HPDE6-E6E7 (cell line): Measurements from ENCODE around the gene CD247.
A peak's percentile ranks its signal among the peaks of the same experiment; 100 is the strongest.

Experiments used
- DNase-seq: peaks from one replicate; pipeline ENCODE4 v3.0.0; 2011; ENCODE audit warnings: missing footprints; ENCODE audit errors: extremely low spot score

The CD247 gene

GRCh38 chr1:167542109-167543032, 24.0 kb upstream of the CD247 start:
- no peak for DNase-seq

DNA sequence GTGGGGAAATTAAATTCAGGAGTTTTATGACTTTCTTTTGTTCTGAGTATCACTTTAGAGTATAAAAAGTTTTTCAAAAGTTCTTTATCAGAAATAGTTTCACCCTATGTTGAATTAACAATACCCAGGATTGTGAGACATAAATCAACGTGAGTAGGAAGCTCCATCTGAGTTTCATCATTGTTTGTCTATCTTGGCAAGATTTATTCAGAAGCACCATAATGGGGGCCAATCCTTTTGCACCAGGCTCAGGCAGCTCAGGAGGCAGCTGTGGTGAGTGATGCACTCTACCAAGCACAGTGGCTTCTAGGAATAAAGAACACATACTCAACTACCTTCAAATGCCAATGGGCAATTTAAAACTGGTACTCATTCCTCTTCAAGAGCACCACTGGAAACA, 23.3 kb upstream of the CD247 start:
- no peak for DNase-seq

DNA sequence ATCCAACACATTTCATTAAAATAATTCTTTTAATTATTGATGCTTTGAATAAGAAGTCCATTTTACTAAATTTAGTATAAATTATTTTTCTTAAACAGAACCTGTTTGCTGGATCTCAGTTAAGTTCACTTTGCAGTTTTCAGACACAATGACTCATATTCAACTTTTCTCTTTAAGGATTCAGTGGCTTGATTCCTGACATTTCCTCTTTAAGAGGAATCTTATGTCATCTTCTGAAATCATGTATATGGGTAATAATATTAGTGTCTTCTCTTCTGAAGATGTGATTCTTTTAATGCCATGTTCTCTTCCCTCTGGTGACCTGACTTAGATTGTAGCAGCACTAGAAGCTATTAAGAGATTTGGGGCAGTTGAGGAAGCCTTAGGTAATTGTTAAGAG, 22.7 kb upstream of the CD247 start:
- no peak for DNase-seq

DNA sequence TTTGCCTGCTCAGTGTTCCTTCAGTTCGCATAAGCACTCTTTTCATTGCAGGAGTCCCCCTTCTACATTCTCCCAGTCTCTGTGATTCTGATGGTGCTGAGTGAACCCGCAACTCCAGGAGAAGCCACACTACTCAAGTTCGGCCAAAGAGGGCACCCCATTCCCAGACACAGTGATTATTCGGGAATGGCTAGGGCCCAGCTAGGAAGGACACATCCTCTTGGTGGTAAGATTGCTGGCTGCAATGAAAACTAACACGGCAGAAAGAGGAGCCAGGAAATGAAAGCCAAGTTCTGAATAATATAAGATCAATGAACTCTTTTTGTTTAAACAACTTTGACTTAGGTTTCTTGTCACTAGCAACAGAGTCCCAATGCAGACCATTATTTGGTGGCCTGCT, 20.3 kb upstream of the CD247 start:
- no peak for DNase-seq

GRCh38 chr1:167533851-167534300, 15.5 kb upstream of the CD247 start:
- DNase-seq: peak; percentile 75

- DNase-seq: no peak
Observed at GRCh38 chr1:167532964-167533824, 14.9 kb upstream of the CD247 start.

DNA sequence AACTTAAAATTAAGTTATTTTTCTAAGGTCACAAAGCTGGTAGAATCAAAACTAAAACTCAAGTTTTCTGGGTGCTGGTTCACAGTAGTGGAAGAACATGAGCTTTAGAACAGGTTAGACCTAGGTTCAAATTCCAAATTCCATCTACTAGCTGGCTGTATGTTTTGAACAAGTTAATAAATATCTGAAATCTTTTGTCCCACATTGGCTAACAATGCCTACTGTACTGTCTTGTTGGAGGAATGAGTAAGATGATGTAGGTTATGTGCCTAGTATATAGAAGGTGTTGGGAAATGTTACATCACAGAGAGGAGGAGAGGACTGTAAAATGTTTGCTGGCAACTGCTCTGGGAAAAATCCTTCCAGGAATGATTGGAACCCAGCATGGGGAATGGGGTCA, 14.0 kb upstream of the CD247 start:
- no peak for DNase-seq

DNA sequence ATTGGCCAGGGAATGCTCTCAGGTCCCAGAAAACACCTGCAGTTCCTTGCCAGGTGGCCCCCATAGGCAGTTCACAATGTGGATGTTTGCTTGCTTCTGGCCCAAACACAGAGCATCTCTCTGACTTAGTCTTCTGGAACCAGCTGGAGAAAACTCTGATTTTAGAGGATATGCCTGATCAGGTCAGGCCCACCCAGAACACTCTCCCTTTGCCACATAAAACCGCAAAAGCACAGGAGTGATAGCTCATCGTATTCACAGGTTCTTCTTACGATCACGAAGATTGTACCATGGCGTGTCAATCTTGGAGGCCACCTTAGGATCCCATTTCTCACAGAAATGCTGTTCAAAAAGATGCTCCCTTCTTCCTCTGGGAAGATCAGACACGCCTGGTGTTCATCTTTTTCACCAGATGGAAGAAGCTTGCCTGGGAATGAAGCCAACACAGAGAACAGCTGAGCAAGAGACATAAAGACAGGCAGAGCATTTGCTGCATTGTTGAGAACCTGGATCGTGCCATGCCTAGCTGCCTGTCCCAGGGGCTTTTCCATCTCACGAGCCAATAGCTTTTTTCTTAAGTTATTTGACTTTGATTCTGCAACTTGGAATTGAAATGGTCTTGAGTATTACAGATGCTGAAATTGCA, 11.6 kb upstream of the CD247 start:
- DNase-seq: no peak

DNA sequence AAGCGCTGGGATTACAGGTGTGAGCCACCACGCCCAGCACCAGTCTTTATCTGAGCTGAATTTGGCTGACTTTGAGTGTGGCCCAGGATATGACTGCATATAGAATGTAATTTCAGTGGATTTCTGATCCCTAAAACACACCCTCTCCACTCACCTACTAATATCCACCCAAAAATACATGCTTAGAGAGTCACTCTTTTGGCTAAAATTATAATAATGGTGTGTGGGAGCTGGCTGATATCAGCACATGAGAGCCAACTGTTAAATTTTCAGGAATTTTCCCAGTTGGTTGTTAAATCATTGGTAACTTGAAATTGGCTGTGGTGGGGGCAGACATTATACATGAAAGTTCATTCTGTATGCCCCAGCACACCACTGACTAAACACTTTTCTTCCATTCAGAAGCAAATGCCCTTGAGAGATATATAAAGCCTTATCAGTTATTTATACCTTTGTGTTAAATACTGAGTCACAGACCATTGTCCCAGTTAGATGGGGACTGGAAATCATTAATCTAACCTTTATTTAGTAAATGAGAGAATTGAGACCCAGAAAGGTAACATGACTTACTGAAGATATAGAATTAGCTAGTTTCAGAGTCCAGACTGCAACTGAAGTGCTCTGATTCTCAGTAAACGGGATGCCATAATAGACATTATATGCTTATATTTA, 9.9 kb upstream of the CD247 start:
- no peak for DNase-seq

- DNase-seq: no peak
Observed at GRCh38 chr1:167526667-167527383, 8.5 kb upstream of the CD247 start.

DNA sequence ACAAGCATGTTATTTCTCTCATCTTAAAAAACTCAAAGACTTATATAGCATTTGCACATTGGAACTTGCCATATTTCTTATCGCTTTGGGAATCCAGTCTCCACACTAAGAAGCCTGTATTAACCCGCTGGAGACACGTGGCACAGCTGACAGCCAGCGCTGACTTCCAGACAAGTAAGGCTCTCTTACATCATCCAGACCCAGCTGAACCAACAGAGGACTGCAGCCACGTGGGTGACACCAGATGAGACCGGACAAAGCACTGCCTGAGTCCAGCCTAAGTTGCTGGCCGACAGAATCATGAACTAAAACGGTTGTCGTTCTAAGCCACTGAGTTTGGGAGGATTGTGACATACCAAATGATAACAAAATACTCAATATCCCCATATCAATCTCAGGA, 6.3 kb upstream of the CD247 start:
- DNase-seq: no peak

DNA sequence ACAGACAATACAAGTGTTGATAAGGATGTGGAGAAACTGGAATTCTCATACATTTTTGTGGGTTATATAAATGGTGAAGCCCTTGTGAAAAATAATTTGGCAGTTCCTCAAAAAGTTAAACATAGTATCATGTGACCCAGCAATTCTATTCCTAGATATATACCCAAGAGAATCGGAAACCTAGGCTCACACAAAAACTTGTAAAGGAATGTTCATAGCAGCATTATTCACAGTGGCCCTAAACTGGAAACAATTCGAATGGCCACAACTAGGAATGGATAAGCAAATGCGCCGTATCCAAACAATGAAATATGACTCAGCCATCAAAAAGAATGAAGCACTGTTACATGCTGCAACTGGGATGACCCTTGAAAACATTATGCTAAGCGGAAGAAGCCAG, 3.9 kb upstream of the CD247 start:
- no peak for DNase-seq

GRCh38 chr1:167520711-167521206, 2.4 kb upstream of the CD247 start:
- DNase-seq: no peak

GRCh38 chr1:167517535-167518330, 596 bp downstream of the CD247 start:
- peak; percentile 73 for DNase-seq

DNA sequence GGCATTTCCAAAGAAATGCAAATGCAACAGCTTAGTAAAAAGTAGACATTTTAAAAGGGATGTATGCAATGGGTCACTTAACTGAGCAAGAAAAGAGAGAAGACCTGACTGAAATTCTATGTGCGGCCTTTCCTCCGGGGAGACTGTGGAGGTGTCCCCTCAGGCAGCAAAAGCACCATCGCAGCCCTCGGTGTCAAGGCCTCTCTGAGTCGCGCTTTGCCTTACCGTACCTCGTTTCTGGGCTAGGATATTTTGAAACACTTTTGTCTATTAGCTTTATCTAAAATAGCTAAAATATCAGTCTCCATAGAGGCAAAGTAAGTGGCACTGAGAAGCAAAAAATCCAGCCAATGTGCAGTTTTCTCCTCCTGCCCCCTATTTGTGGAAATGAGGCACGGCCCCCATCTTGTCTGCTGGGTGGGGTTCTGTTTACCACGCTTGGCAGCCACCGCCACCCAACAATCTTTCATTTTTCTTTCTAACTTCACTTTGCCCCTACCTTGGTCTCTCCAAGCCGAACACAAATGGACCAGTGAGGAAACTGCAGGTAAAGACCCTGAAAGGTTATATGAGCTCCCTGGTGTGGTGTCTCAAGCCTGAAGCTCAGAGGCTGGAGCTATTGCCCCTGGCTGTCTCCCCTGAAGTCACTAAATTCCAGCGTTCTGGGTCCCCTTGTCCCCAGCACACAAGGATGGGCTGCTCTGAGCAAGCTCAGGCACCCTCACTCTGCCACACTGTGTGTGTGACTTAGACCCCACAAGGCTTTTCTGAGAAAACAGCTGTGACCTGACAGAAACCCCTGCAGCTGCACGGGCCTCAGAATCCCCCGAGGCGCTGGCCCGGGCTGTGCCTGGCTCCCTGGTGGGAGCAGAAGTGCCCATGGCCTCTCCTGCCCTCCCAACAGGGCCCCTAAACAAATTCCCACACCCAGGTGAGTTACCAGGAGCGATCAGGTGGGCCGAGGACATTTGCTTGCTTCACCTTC, 1.6 kb downstream of the CD247 start:
- no peak for DNase-seq

DNA sequence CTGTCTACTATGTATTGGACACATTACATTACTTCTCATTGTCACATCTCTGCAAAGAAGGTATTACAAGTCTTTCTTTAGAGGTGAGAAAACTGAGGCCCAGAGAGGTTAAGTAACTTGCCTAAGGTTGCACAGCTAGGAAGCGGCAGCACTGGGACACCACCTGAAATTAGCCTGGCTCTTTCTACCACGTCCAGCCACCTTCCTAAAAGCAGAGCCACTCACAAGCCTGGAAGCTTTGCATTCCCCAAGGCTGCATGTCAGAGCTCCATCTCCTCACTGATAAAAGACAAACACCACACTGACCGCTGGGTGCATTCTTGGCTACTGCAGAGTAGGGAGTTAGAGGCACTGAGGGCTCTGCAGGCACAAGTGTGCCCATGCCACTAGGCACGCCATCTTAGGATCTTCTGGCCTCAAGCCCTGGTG, 2.4 kb downstream of the CD247 start:
- no peak for DNase-seq

DNA sequence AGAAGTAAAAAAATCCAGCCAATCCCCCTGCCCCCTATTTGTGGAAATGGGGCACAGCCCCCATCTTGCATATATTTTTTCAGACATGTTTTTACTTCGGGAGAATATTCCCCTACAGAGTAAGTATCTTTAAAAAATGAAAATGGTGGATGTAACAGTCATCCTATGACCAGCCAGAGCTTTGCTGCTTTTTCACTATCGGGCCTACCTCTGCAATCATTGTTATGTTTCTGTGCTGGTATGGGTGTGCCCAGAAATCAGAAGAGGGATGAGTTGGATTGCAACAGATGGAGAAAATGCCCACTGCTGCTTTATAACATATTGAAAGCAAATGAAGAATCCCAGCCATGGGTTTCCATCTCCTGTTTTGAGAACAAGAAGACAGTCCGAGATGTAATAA, 2.9 kb downstream of the CD247 start:
- no peak for DNase-seq

- no peak for DNase-seq
Observed at GRCh38 chr1:167514288-167514687, 4.0 kb downstream of the CD247 start.
